ENCODE measurements around the gene LIX1L.

- no peak for TF ChIP-seq CTCF (IDR thresholded peaks at IDR 0.05)
- TF ChIP-seq POLR2A (IDR thresholded peaks at IDR 0.05): no peak
Measured at GRCh38 chr1:145986551-145986950, 28.7 kb upstream of the LIX1L start.
